NOMO-1 (cell line): ENCODE measurements around the gene GOLGA6B.
"Not testable (repeated sequence)": the region's sequence is repeated elsewhere in the genome, so short reads cannot be mapped to it uniquely, and the experiment has no call there.

Experiments used
- DNase-seq, 2 experiments: peaks; one replicate each; lab custom pipeline; 2025; ENCODE audit not compliant: unreplicated experiment in 2 of 2; lab: John Stamatoyannopoulos, UW

GOLGA6B gene

DNA sequence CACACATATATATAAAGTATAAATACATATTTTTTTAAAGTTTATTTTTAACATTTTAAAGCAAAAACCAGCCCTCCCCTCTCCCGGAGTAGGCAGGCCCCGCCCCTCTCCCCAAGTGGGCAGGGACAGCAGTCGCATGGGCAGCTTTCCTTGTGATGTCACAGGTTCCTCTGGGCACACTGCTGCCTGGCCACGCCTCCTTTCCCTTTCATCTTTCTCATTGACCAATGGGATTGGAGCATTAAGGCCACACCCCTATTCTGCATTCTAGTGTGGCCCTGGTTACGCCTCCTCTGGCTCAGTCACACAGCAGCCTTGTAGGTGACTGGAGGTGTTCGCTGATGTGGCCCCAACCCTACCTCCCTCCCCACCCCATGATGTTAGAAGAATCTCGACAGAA, at the start of gene GOLGA6B:
Gene GOLGA6B (plus strand): TSS at position 301 of the 400 bp plus-strand sequence. CDS start 41 bp downstream, at position 342.
- DNase-seq: not testable (repeated sequence)

DNA sequence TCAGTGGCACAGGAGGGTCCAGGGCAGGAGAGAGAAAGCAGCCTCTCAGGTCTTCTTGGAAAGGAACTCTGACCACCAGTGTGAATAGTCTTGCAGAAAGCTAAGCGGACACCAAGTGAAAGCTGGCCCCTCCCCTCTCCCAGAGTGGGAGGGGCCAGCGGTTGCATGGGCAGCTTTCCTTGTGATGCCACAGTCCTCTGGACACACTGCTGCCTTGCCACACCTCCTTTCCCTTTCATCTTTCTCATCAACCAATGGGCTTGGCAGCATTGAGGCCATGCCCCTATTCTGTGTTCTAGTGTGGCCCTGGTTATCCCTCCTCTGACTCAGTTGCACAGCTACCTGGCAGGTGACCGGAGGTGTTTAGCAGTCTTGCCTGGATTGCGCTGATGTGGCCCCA, 49.7 kb upstream of the GOLGA6B start:
- DNase-seq: no peak

GRCh38 chr15:72608084-72608483, 46.4 kb upstream of the GOLGA6B start:
- not testable (repeated sequence) for DNase-seq

DNA sequence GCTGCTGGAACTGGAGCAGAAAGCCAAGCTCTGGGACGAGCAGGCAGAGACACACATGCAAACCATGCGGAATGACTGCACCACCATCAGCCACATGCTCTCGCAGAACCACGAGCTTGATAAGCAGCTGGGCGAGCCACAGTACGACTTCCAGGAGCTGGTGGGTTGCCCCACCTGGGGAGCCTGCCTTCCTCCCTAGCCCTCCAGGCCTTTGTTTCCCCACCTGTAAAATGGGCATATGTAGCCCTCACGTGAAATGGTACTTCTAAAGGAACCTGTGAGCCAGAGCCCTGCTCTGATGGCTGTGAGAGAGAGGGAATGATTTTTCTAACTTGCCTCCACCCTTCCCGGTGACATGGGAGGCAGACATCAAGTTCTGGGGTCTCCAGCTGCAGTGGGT, 44.6 kb upstream of the GOLGA6B start:
- no peak for DNase-seq

DNA sequence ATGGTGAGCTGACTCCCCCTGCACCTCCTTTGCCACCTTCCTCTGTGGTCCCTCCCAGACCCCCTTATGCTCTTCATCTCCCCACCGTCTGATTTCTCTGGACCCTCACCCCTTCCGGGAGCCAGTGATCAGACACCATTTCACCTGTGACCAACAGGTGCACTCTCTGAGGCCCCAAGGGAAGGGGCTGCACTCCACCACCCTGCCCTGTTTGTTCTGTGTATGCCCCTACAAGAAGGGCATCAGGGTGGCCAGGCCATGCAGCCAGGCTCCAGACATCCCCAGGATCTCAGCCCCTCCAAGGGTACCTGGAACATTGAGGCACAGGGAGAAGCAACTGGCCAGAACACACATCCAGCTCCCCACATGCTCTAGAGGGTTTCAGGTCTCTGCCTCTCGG, 42.2 kb upstream of the GOLGA6B start:
- not testable (repeated sequence) for DNase-seq

GRCh38 chr15:72614810-72615532, 39.5 kb upstream of the GOLGA6B start:
- DNase-seq: no peak

- not testable (repeated sequence) for DNase-seq
These were observed 38.8 kb upstream of the GOLGA6B start for GRCh38 chr15:72615533-72616233.

DNA sequence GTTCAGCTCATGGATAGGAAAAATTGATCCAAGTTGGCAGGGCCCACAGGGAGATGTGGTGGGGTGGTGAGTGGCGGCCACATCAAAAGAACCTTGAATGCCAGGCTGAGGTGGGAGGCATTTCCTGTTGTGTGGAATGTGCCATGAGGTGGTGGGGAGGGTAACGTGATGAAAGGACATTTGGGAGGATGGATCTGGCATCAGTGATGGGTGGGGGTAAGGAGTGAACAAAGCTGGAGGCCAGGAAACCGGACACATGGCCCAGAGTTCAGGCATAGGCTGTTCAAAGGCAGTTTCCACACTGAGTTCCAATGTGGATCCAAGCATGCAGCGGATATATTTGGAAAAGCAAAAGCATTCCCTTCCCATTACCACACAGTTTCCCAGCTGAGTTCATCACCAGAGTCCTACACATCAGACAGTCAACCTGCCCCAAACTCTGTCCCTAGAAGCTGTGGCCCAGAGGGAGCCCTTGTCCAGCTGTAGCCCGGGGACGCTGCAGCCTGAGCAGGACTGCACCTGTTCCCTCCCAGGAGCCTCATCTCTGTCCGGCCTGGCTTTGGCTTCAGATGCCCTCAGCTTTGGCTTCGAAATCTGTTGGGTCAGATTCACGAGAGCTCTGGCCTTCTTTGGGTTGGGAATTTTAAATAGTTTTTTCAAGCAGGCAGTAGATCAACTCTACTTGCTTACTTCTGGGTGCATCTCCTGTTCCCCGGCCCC, 37.8 kb upstream of the GOLGA6B start:
- no peak for DNase-seq

DNA sequence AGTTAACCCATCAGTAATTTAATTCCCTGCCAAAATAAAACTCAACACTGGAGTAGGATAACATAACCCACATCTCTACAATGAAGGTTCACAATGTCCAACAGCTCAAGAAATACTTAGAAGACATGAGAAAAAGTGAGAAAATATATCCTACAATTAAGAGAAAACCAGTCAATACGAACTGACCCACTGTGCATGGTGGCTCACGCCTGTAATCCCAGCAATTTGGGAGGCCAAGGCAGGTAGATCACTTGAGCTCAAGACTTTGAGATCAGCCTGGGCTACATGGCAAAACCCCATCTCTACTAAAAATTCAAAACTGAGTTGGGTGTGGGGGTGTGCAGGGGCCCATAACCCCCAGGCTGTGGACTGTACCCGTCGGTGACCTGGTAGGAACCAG, 30.6 kb upstream of the GOLGA6B start:
- DNase-seq: not testable (repeated sequence)

GRCh38 chr15:72626153-72626552, 28.3 kb upstream of the GOLGA6B start:
- not testable (repeated sequence) for DNase-seq

DNA sequence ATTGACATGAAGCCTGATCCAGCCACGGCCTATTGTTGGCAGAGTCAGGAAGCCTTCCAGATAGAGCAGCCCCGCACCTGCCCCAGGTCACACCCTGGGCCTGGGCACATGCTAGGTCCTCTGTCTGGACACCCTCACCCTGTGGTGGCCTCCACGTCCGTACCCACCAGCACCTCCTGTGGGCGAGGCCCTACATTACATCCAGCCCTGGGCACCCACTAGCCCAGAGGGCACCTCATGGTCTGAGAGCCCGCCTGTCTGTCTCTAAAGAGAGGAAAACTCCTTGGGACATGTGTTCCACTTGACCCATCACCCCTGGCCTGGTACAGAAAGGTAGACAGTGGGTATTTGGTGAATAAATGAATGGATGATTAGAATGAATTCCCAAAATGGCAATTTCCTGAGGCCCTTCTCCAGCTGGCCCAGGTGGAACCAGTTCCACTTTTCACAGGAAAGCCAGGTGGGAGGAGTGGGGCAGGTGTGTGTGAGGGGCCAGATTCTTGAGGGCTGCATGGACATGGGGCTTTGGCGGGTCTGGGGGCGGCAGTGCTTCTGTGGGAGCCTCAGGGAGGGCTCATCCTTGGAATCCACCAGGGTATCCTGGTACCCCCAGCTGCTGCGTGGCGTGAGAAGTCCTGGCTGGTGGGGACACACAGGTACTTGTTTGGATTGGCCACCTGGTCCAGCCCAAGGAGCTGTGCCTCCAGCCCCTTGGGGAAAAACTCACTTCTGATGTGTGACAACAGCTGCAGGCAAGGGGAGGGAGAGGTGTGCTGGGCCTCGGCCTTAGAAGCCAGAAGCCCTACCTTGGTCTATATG, 26.0 kb upstream of the GOLGA6B start:
- not testable (repeated sequence) for DNase-seq

GRCh38 chr15:72629068-72629570, 25.4 kb upstream of the GOLGA6B start:
- not testable (repeated sequence) for DNase-seq

DNA sequence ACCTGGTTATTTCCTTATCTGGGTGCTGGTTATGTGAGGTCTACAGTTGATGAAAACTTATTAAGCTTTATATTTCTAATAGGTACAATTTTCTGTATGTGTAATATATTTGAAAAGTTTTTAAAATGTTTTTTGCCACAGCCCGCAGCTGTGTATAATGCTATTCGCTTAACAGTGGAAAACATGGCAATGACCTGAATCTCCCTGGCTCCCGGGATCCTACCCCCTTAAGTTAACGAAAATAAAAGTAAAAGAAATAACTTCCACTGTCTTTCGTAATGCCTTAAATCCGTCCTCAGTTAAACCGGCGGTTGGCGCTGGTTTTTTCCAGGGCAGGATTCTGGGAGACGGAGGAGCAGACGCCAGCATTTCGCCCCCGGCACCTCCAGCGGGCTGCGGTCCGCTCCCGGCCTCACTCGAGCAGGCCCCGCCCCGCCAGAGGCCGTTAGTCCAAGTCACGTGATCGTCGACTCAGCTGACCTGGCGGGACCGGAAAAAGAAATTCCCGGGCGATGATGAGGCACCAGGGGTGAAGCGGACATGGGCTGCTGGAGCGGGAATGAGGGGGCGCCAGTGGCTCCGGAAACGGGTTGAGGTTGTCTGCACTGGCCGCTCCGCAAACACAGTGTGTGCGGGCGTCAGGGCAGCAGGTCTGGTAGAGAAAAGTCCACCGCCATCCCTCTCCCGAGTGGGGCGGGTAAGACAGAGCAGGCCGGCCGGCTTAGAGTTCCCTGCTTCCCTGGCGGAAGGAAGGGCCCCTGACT, 17.8 kb upstream of the GOLGA6B start:
- DNase-seq: not testable (repeated sequence)

GRCh38 chr15:72639759-72640483, 14.6 kb upstream of the GOLGA6B start:
- DNase-seq: not testable (repeated sequence)

GRCh38 chr15:72642271-72642670, 12.2 kb upstream of the GOLGA6B start:
- not testable (repeated sequence) for DNase-seq

DNA sequence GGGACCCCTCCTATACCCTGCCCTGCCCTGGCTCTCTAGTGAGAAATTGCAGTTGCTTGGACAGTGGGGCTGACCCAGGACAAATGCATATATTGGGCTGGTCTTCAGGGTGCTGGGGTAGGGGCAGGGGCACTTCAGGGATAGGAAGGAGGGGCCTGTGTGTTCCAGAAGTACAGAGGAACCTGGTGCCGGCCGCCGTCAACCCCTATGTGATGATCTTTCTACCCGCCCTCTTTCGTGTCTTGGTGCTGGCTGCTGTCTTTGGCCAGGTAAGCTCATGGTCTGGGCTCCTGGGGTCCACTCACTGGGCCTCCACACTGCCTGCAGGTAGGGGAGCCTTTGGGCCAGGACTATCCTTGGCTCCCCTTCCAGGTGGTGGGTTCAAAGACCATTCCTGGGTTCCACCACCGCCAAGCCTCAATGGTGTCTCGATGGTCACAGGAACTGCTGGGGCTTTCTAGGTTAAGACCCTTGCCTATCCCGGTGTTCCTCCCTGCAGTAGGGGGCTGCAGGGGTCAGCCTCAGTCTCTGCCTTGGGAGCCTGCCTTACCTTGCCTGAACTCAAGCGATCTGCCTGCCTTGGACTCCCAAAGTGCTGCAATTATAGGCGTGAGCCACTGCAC, 5.8 kb upstream of the GOLGA6B start:
- DNase-seq: not testable (repeated sequence)

DNA sequence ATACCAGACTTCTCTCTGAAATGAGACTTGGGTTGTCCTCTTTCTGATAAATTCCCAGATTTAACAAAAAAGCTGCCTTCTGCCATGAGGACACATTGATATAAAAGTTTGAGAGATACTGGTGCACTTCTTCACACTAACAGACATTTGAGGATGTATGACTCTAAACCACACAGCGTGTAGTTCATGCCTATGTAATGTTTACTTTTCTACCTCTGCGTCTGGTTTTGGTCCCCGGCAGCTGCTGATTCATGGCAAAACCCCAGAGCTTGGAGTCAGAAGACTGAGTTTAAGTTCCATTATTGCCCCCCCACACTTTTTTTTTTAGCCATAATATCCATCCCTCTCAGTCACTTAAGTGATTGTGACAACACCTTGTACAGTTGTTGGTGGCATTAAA, 1.5 kb downstream of the GOLGA6B start:
- not testable (repeated sequence) for DNase-seq

- not testable (repeated sequence) for DNase-seq
These were observed 6.6 kb downstream of the GOLGA6B start for GRCh38 chr15:72661081-72661480.
